Activated T-cell treated with anti-CD3 and anti-CD28 coated beads, Interleukin-2, amount 50 U/mL, for 24 hours (primary cell): Measurements from ENCODE around the gene HEG1.

Experiments used
- DNase-seq: peaks from one replicate; pipeline ENCODE4 v3.0.0-alpha.2; 2020
- H3K27ac Mint-ChIP-seq: 2 replicates; pipeline ENCODE4 v1.8.0; 2020; ENCODE audit warnings: mild to moderate bottlenecking, mixed read lengths
- H3K27me3 Mint-ChIP-seq: 2 replicates; pipeline ENCODE4 v1.8.0; 2020; ENCODE audit warnings: mixed read lengths
- H3K36me3 Mint-ChIP-seq: 2 replicates; pipeline ENCODE4 v1.8.0; 2020; ENCODE audit warnings: low read depth, mixed read lengths
- H3K4me1 Mint-ChIP-seq: 2 replicates; pipeline ENCODE4 v1.8.0; 2020; ENCODE audit warnings: low read depth, mixed read lengths
- H3K4me3 Mint-ChIP-seq: 2 replicates; pipeline ENCODE4 v1.8.0; 2020; ENCODE audit warnings: mild to moderate bottlenecking, moderate library complexity, mixed read lengths
- H3K9me3 Mint-ChIP-seq: 2 replicates; pipeline ENCODE4 v1.8.0; 2020; ENCODE audit warnings: mixed read lengths

HEG1 gene

DNA sequence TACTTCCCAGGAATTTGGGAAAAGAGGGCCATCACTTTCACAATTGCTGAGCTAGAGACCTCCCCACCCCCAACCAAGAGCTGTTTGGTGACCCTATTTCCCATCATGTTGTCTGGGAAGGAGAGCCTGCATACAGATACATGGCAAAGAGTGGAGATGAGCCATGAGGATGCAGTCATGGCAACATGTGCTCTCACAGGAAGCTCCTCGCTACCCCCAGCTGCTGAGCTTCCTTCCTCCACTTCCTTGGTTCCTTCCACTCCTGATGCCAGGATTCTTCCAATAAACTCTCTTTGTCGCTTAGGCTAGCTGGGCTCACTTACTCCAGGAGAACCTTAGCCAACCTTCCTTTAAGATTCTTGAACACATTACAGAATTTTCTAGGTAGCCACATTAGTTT lies 72.9 kb downstream of the HEG1 start:
- Mint-ChIP-seq H3K4me3 (no peak overlapping the region), H3K4me1 (no peaks in the 10 kb centered on the region), H3K27ac (no peak overlapping the region), H3K27me3 (no peaks in the 10 kb centered on the region), H3K36me3 (peaks cover 35% of the 10 kb centered on the region), H3K9me3 (no peaks in the 10 kb centered on the region)
- DNase-seq, result no peak

DNA sequence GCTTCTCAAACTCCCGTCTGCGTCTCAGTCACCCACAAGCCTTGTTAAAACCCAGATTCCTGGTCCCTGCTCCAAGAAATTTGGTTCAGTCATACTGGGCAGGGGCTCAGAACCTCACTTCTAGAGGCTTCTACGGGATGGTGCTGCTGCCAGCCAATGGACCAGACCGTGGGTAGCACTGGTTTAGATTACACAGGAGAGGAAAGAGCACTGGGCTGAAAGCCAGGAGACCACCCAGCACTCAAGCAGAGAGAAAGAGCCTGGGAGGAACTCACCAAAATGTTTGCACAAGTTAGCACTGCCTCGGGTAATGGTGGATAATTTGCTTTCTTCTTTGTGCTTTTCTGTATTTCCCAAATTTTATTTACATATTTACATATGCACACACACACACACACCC lies 74.3 kb downstream of the HEG1 start:
- peaks cover 46% of the 10 kb centered on the region for H3K36me3 Mint-ChIP-seq
- H3K9me3 Mint-ChIP-seq, result no peaks in the 10 kb centered on the region
- H3K4me3 Mint-ChIP-seq, result no peak overlapping the region
- DNase-seq, result no peak
- H3K27ac Mint-ChIP-seq, result no peak overlapping the region
- peaks cover under 1% of the 10 kb centered on the region for H3K4me1 Mint-ChIP-seq
- no peaks in the 10 kb centered on the region for H3K27me3 Mint-ChIP-seq

DNA sequence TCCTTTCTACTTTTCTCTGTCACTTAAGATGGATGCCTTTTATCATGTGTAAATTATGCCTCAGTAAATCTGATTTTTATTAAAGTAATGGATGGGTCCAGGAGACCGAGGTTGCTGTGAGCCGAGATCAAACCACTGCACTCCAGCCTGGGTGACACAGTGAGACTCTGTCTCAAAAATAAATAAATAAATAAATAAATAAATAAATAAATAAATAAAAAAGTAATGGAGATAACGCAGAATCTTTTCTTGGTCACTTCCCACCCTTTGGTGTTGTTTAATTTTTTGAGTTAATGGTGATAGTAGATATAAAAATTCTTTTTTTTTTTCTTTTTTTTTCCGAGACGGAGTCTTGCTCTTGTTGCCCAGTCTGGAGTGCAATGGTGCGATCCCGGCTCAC lies 77.2 kb downstream of the HEG1 start:
- Mint-ChIP-seq H3K27me3 (no peaks in the 10 kb centered on the region), H3K27ac (no peak overlapping the region), H3K9me3 (no peaks in the 10 kb centered on the region), H3K4me1 (peaks cover 2% of the 10 kb centered on the region), H3K4me3 (no peak overlapping the region), H3K36me3 (peaks cover 48% of the 10 kb centered on the region)
- no peak for DNase-seq

DNA sequence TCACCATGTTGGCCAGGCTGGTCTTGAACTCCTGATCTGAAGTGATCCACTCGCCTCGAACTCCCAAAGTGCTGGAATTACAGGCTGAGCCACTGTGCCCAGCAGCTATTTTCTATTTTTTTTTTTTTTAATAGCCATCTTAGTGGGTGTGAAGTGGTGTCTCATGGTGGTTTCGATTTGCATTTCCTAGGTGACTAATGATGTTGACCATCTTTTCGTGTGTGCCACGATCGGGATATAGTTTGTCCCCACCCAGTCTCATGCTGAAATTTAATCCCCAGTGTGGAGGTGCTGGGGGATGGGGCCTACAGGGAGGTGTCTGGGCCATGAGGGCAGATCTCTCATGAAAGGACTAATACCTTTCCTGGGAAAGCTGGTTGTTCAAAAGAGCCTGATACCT lies 79.4 kb downstream of the HEG1 start:
- Mint-ChIP-seq H3K4me1 (peaks cover 2% of the 10 kb centered on the region), H3K36me3 (peaks cover 46% of the 10 kb centered on the region), H3K9me3 (no peaks in the 10 kb centered on the region), H3K27ac (no peak overlapping the region), H3K27me3 (no peaks in the 10 kb centered on the region), H3K4me3 (no peak overlapping the region)
- DNase-seq, result no peak

DNA sequence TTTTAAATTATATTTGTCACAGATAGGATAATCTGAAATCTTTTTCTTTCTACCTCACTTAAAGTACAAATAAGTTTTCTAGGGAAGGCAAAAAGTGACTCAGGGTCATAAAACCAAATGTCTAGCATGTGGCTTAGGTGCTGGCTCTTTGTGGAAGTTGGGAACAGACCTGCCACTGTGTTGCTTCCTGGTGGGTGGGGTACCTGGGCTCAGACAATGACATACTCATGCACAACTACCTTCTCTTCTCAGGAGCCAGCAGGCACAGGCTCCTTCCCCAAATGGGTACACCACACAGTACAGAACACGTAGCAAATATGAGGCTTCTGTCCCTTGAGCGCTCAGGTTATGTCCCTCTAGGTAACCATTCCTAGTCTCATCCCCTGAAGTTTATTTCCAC lies 81.1 kb downstream of the HEG1 start:
- Mint-ChIP-seq H3K36me3 (peaks cover 58% of the 10 kb centered on the region), H3K4me3 (no peak overlapping the region), H3K27ac (no peak overlapping the region), H3K4me1 (peaks cover 2% of the 10 kb centered on the region), H3K9me3 (no peaks in the 10 kb centered on the region), H3K27me3 (no peaks in the 10 kb centered on the region)
- no peak for DNase-seq

DNA sequence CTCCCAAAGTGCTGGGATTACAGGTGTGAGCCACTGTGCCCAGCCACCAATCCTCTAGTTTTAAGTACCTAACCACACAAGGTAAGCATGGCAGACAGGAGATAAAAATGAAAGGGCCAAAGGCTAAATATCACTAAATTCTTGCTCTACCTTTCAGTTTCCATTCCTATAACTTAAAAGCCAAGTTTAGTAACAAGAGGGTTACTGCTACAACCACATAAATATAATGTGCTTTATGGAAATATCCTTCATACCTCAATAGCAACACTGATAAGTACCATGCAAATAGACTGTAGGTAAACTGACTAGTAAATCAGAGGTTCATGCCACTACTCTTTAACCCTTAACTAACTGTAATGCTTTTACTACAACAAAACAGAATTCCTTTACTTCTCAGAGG lies 82.5 kb downstream of the HEG1 start:
- Mint-ChIP-seq H3K4me3 (no peak overlapping the region), H3K27ac (no peak overlapping the region), H3K27me3 (no peaks in the 10 kb centered on the region), H3K9me3 (no peaks in the 10 kb centered on the region), H3K4me1 (peaks cover 5% of the 10 kb centered on the region), H3K36me3 (peaks cover 67% of the 10 kb centered on the region)
- no peak for DNase-seq

DNA sequence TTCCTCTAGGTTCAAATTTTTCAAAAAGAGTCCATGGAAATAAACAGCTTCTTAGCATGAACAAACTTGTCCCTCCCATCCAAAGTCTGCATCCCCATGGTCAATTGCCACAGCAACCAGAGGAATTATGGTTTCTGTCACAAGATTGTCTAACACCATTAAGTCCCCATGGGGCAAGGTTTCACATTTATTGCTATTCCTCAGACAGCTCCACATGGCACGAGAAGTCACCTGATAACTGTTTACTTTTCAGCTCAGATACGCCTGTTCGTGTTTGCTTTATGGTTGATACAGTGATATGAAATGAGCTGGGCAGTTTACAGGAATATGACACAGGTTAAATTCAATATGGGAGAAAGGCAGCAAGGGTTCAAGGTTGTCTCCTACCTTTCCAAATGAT lies 83.3 kb downstream of the HEG1 start:
- H3K27me3 Mint-ChIP-seq, result no peaks in the 10 kb centered on the region
- no peak for DNase-seq
- no peaks in the 10 kb centered on the region for H3K9me3 Mint-ChIP-seq
- H3K27ac Mint-ChIP-seq, result no peak overlapping the region
- H3K36me3 Mint-ChIP-seq, result peaks cover 64% of the 10 kb centered on the region
- peaks cover 5% of the 10 kb centered on the region for H3K4me1 Mint-ChIP-seq
- H3K4me3 Mint-ChIP-seq, result no peak overlapping the region

DNA sequence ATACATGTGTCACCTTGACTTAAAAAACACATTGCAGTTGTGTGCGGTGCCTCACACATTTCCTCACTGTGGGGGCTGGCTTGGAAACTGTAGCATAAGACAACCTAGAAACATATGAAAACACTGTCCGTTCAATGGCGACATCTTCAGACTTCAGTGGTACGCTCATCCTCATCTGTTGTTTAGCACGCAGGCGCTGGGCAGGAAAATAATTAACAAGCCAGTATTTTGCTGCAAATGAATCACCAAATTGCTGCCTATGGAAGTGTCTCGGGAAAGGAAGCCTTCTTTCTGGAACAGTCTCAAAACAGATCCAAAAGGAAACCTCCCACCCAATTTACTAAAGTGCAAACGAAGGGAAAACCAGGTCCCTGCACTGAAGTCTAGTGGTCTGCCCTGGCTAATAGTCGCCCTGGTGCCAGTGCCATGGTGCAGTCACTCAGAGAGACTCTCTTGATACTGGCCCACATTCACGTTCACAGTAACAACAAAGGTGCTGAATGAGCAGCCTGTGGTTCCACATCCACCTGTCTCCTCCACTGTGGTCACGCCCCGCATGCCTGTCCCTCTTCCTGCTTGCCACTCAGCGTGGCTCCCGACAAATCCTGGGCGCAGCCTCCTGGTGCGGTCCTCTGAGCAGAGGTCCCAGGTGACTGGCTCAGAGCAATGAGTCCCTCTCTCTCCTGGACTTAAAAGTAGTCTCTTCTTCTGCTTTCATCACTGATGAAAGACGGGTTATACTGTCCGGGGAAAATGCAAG lies 85.7 kb downstream of the HEG1 start:
- H3K4me3 Mint-ChIP-seq, result no peak overlapping the region
- peaks cover 45% of the 10 kb centered on the region for H3K36me3 Mint-ChIP-seq
- no peaks in the 10 kb centered on the region for H3K9me3 Mint-ChIP-seq
- H3K27ac Mint-ChIP-seq, result no peak overlapping the region
- H3K27me3 Mint-ChIP-seq, result no peaks in the 10 kb centered on the region
- no peak for DNase-seq
- peaks cover 5% of the 10 kb centered on the region for H3K4me1 Mint-ChIP-seq

DNA sequence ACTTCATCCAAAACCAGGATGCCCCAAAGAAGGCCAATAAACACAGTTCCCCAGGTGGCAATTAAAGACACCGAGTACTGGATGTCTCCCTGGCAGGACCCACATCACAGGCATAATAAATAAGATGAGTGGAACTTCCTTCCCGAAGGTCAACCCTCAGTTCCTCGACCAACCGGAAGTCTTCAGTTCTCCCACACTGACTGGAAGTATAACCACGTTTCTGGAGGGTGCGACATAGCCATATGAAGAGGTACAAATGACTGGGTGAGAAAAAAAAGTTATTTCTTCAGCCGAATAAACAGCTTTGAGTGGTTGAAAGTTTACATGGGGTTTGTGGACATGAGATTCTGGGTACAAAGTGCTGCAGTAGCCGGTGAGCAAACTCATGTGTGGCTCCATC lies 86.6 kb downstream of the HEG1 start:
- Mint-ChIP-seq H3K9me3 (no peaks in the 10 kb centered on the region), H3K4me1 (peaks cover 14% of the 10 kb centered on the region), H3K4me3 (no peak overlapping the region), H3K36me3 (peaks cover 45% of the 10 kb centered on the region), H3K27me3 (no peaks in the 10 kb centered on the region), H3K27ac (no peak overlapping the region)
- DNase-seq, result no peak

DNA sequence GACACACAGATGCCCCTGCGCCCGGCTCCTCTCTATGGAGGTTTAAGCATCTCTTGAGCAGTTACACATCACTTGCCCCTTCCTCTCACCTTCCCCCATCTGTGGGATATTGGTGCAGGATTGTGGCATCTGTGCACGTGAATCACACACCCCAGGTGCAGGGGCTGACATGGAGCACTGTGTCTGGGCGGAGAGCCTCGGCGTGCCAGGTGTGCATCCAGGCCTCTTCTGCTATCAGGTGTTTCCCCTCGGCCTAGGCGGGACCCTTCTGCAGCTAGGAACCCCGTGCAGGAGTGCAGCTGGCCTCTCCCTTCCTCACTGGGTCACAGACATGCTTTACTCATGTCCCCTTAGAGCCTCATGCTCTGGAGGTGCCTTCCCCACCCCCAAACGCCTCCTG lies 87.8 kb downstream of the HEG1 start:
- Mint-ChIP-seq H3K9me3 (no peaks in the 10 kb centered on the region), H3K36me3 (peaks cover 40% of the 10 kb centered on the region), H3K27me3 (no peaks in the 10 kb centered on the region), H3K4me1 (peaks cover 16% of the 10 kb centered on the region), H3K4me3 (no peak overlapping the region), H3K27ac (no peak overlapping the region)
- DNase-seq, result no peak

DNA sequence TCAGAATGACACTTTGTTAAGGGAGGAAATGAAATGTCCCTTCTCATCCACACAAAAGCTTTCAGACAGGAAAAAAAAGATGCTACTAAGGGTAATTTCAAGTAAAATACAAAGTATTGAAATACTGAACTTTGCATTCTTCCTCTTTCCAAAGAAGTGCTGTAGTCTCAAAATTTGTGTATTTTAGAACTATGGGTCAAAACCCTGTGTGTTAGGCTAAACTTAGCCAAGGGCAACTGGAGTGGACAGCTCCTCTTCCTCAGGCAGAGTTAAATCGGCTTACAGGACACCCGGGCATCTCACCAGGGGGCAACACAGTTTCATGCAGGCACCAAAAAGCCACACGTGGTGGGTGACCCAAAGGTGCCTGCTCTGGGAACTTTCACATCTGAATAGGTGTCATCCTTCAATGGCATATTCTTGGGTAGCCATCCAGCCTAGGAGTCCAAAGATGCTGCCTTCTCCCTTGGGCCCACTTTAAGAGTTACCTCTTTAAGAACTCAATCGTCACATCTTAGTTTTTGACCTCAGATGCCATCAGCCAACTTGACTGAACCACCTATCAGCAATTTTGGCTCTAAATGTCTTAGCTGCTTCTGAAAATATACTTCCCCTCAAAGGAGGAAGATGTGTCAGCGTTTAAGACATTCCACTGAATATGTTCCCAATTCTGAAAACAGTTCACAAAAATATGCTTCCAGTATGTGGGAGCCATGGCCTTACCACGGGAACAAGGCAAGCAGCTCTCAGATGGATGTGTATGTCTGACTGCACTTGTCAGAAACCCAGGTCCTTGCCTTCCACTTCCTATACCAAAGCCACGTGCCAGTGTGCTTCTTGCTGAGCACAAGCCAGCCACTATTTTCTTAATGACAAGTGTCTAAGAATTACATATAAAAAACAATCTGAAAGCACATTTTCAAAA lies 89.0 kb downstream of the HEG1 start:
- Mint-ChIP-seq H3K9me3 (no peaks in the 10 kb centered on the region), H3K36me3 (peaks cover 31% of the 10 kb centered on the region), H3K4me3 (no peak overlapping the region), H3K4me1 (peaks cover 16% of the 10 kb centered on the region), H3K27me3 (no peaks in the 10 kb centered on the region), H3K27ac (no peak overlapping the region)
- no peak for DNase-seq

DNA sequence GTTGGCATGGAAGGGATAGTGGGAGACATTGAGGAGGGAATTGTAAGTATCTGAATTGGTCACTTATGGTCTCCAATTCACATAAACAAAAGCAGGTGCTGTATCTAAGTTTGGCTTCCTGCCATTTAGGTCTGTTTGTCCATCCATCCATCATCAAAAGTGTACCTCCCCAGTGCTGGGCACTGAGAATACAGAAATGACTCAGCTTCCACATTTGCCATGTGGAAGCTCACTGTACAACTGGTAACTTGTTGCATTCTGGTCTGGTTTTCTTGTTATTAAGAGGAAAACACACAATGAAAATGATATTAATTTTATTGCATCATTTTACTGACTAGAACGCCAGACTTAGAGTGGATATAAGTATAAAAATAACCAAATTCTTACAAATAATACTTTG lies 90.4 kb downstream of the HEG1 start:
- no peaks in the 10 kb centered on the region for H3K9me3 Mint-ChIP-seq
- no peak overlapping the region for H3K27ac Mint-ChIP-seq
- H3K27me3 Mint-ChIP-seq, result no peaks in the 10 kb centered on the region
- H3K36me3 Mint-ChIP-seq, result peaks cover 22% of the 10 kb centered on the region
- peaks cover 16% of the 10 kb centered on the region for H3K4me1 Mint-ChIP-seq
- no peak overlapping the region for H3K4me3 Mint-ChIP-seq
- no peak for DNase-seq

DNA sequence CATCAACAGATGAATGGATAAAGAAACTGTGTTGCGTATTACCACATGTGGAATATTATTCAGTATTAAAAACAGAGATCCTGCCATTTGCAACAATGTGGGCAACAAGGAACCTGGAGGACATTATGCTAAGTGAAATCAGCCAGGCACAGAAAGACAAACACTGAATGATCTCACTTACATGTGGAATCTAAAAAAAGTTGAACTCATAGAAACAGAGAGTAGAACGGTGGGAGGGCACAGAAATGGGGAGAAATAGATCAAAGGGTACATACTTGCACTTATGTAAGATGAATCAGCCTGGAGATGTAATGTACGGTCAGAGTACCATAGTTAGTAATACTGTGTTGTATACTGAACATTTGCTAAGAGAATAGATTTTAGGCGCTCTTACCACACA lies 91.4 kb downstream of the HEG1 start:
- no peaks in the 10 kb centered on the region for H3K9me3 Mint-ChIP-seq
- no peaks in the 10 kb centered on the region for H3K27me3 Mint-ChIP-seq
- H3K4me3 Mint-ChIP-seq, result no peak overlapping the region
- no peak overlapping the region for H3K27ac Mint-ChIP-seq
- peaks cover 12% of the 10 kb centered on the region for H3K36me3 Mint-ChIP-seq
- no peak for DNase-seq
- peaks cover 15% of the 10 kb centered on the region for H3K4me1 Mint-ChIP-seq

DNA sequence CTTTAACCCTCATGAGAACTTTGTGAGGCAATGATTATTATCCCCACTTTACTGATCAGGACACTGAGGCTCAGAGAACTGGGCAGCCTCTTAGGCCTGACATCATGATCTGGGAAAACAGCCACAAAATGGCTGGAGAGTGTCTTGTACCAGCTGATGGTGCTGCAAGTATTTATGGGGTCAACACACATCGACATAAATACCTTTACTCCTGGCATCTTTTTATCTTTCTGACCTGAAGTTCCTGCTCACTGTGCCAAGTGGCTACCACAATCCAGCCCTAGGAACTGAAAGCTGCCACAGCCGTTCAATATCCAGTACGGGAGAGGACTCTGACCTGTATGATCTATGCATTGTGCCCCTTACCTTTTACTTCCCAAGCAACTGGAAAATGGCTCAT lies 92.0 kb downstream of the HEG1 start:
- H3K9me3 Mint-ChIP-seq, result no peaks in the 10 kb centered on the region
- H3K27me3 Mint-ChIP-seq, result no peaks in the 10 kb centered on the region
- H3K4me1 Mint-ChIP-seq, result peaks cover 12% of the 10 kb centered on the region
- H3K36me3 Mint-ChIP-seq, result peaks cover 7% of the 10 kb centered on the region
- DNase-seq, result no peak
- H3K4me3 Mint-ChIP-seq, result no peak overlapping the region
- no peak overlapping the region for H3K27ac Mint-ChIP-seq

DNA sequence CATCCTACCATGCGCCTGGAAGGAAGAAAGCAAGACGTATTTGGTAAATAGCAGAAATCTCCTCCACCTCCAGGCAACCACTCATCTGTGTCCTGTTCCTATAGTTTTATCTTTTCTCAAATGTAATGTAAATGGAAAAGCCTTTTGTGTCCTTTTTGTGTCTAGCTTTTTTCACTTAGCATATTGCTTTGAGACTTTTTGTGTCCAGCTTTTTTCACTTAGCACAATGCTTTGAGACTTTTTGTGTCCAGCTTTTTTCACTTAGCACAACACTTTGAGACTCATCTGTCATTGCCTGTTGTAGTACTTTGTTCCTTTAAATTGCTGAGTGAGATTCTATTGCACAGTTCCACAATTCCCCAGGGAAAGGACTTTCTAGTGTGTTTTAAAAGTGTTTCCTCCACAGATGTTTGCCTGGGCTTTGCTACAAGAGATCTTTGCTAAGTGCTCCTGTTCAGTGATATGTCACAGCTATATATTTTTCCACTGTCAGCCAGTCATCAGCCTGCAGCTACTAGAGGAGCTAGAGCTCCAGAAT lies 93.3 kb downstream of the HEG1 start:
- no peaks in the 10 kb centered on the region for H3K9me3 Mint-ChIP-seq
- no peaks in the 10 kb centered on the region for H3K36me3 Mint-ChIP-seq
- DNase-seq, result no peak
- H3K4me1 Mint-ChIP-seq, result peaks cover 12% of the 10 kb centered on the region
- H3K4me3 Mint-ChIP-seq, result no peak overlapping the region
- H3K27ac Mint-ChIP-seq, result no peak overlapping the region
- no peaks in the 10 kb centered on the region for H3K27me3 Mint-ChIP-seq
